ENCODE results near the gene TCEA3. TPM values are rescaled to one million over a fixed set of nuclear protein-coding genes. Genes with fewer than 3 reads are reported as not detected.

The TCEA3 gene
- total and polyA plus RNA-seq, 10 of the 15 experiments (the other 5 are each of a cell fraction or from before 2014, with no cell fraction given) = 0.06 to 0.23 (median 0.08) TPM; not detected in 7

- intact Hi-C loops (cut with micrococcal nuclease; ENCODE audit: unreplicated experiment) = no loop called here
- BruUV-seq (replicated peaks) = no TSS peak
- no peak overlapping the region for H3K4me3 ChIP-seq
- SMC1A ChIA-PET (ENCODE audit: uncharacterized antibody, unreplicated experiment) = no interaction called here
- RAD21 ChIA-PET (ENCODE audit: unreplicated experiment) = no interaction called here
- in situ Hi-C loops (cut with MboI) = no loop called here
- POLR2A ChIA-PET = no interaction called here
- no peaks in the 10 kb centered on the region for H3K79me2 ChIP-seq (ENCODE audit: control insufficient read depth, insufficient read depth, low read length)
- no peak overlapping the region for H3K4me2 ChIP-seq (ENCODE audit: control insufficient read depth, insufficient read depth)
- H4K20me1 ChIP-seq (ENCODE audit: control insufficient read depth, insufficient read depth) = no peaks in the 10 kb centered on the region
- 29% methylated on average over 5 of the region's 5 CpGs for WGBS (ENCODE audit: insufficient coverage, insufficient replicate concordance, low lambda C conversion rate, missing lambda C conversion rate)
- no peaks in the 10 kb centered on the region for H3K9me3 ChIP-seq (replicated peaks; ENCODE audit: control insufficient read depth, insufficient read depth, low read length)
- H3K36me3 ChIP-seq (ENCODE audit: control insufficient read depth in 2 of 2, insufficient read depth in 2 of 2, low read length in 1 of 2) = no peaks in the 10 kb centered on the region
- peaks cover 0 to 2% of the 10 kb centered on the region in 2 experiments; a peak in 1 of 4 replicates for H3K27me3 ChIP-seq (replicated peaks in 1 of 2; ENCODE audit: control insufficient read depth in 2 of 2, insufficient read depth in 2 of 2, low read length in 1 of 2)
- DNase-seq (ENCODE audit: low read depth, low spot score) = no peak
- CTCF ChIA-PET = interaction anchor here (1.4 kb wide), 1 partner anchor 28 kb away, joined by 6 read pairs; no protein-coding TSS in a partner anchor
- no peak for FAIRE-seq
- H3K27ac ChIP-seq (ENCODE audit: control insufficient read depth, insufficient read depth) = no peak overlapping the region
- H3K4me1 ChIP-seq (ENCODE audit: control insufficient read depth, insufficient read depth, low read length) = no peaks in the 10 kb centered on the region
- no peak overlapping the region for H2AFZ ChIP-seq (ENCODE audit: control insufficient read depth, low read depth, low read length)
- H3K9ac ChIP-seq (ENCODE audit: control insufficient read depth, insufficient read depth, low read length) = no peak overlapping the region
- no peak for ATAC-seq
- no peak for TF ChIP-seq RELA (IDR thresholded peaks at IDR 0.05; ENCODE audit: borderline replicate concordance, partially characterized antibody)
- TF ChIP-seq TCF7 (IDR thresholded peaks at IDR 0.05; ENCODE audit: borderline replicate concordance) = no peak
- no peak for TF ChIP-seq ASH2L (IDR thresholded peaks at IDR 0.05; ENCODE audit: borderline replicate concordance, low read depth)
- no peak for TF ChIP-seq BRCA1 (IDR thresholded peaks at IDR 0.05; ENCODE audit: low read depth, low read length)
- no peak for TF ChIP-seq CREM (IDR thresholded peaks at IDR 0.05; ENCODE audit: low read depth)
- no peak for TF ChIP-seq HCFC1 (IDR thresholded peaks at IDR 0.05; ENCODE audit: low read length)
- TF ChIP-seq RCOR1 (conservative IDR thresholded peaks at IDR 0.05; ENCODE audit: low read depth, low read length) = no peak
- TF ChIP-seq SP1 (IDR thresholded peaks at IDR 0.05; ENCODE audit: low read depth, low read length) = no peak
- TF ChIP-seq RUNX3 (IDR thresholded peaks at IDR 0.05; ENCODE audit: low read length) = no peak
- TF ChIP-seq ETV6 (conservative IDR thresholded peaks at IDR 0.05 in 1 of 2, IDR thresholded peaks at IDR 0.05 in 1 of 2; ENCODE audit: borderline replicate concordance in 1 of 2, low read depth in 1 of 2) = no peak
- TF ChIP-seq RELB (IDR thresholded peaks at IDR 0.05; ENCODE audit: low read depth) = no peak
- no peak for TF ChIP-seq ZBTB40 (IDR thresholded peaks at IDR 0.05; ENCODE audit: borderline replicate concordance)
- TF ChIP-seq CHD4 (IDR thresholded peaks at IDR 0.05) = no peak
- no peak for TF ChIP-seq CHD2 (IDR thresholded peaks at IDR 0.05; ENCODE audit: borderline replicate concordance, low read depth, low read length)
- no peak for TF ChIP-seq STAT1 (conservative IDR thresholded peaks at IDR 0.05)
- TF ChIP-seq PRDM15 (CRISPR knock-in tag; IDR thresholded peaks at IDR 0.05) = no peak
Measured at GRCh38 chr1:23469372-23469982, 44.9 kb upstream of the TCEA3 start.
